Activated CD8-positive, alpha-beta T cell treated with anti-CD3 and anti-CD28 coated beads for 36 hours (primary cell): ENCODE measurements around the gene RFNG. TPM values are rescaled to one million over a fixed set of nuclear protein-coding genes. Genes with fewer than 3 reads are reported as not detected.

Experiments
- ATAC-seq: fragments of 200-7000 bp; cut with Tn5 transposase; one replicate; pipeline ENCODE4 v1.10.0; 2021; ENCODE audit warnings: mild to moderate bottlenecking, moderate library complexity
- CTCF ChIA-PET: fragments of 350-600 bp; sonication (Branson Sonifier 250); formaldehyde crosslinking; loops from one replicate; lab custom pipeline; 2021; ENCODE audit warnings: antibody characterized with exemption; lab: Charles Lee
- POLR2A ChIA-PET: fragments of 350-600 bp; sonication (Branson Sonifier 250); formaldehyde crosslinking; loops from one replicate; lab custom pipeline; 2021; ENCODE audit warnings: antibody characterized with exemption; lab: Charles Lee
- DNase-seq: peaks from one replicate; pipeline ENCODE4 v3.0.0-alpha.2; 2020
- H3K27ac Mint-ChIP-seq: one replicate; pipeline ENCODE4 v1.8.0; 2021; ENCODE audit warnings: mild to moderate bottlenecking, mixed read lengths
- H3K27me3 Mint-ChIP-seq: one replicate; pipeline ENCODE4 v1.8.0; 2021; ENCODE audit warnings: mixed read lengths
- H3K36me3 Mint-ChIP-seq: one replicate; pipeline ENCODE4 v1.8.0; 2021; ENCODE audit warnings: low read depth, mixed read lengths
- H3K4me1 Mint-ChIP-seq: one replicate; pipeline ENCODE4 v1.8.0; 2021; ENCODE audit warnings: low read depth, mixed read lengths
- H3K4me3 Mint-ChIP-seq: one replicate; pipeline ENCODE4 v1.8.0; 2021; ENCODE audit warnings: mild to moderate bottlenecking, moderate library complexity, mixed read lengths
- H3K9me3 Mint-ChIP-seq: one replicate; pipeline ENCODE4 v1.8.0; 2021; ENCODE audit warnings: mixed read lengths
- CTCF ChIP-seq: fragments of 200-600 bp; IDR thresholded peaks from one replicate; pipeline ENCODE4 v1.8.0; 2022; ENCODE audit warnings: antibody characterized with exemption, mild to moderate bottlenecking
- intact Hi-C: fragments of 100-400 bp; cut with micrococcal nuclease; formaldehyde crosslinking; loops from one replicate; pipeline ENCODE4 v1.10.0; 2022
- total RNA-seq, 2 experiments: library from RNA; stranded (reverse); gene quantifications; one replicate each; pipeline ENCODE4 v1.2.3, GENCODE V29; 2021

The RFNG gene
- total RNA-seq, 2 experiments from 2014 or later: 14.2 to 15.3 TPM

GRCh38 chr17:82098169-82098938, 46.7 kb upstream of the RFNG start, which contains the start of gene FASN:
Gene FASN, minus strand, starts transcription at chr17:82098236. Its CDS starts 1,791 bp downstream, at chr17:82096445.
- ATAC-seq: peak; percentile 83
- H3K36me3 Mint-ChIP-seq: peaks cover 24% of the 10 kb centered on the region
- H3K27me3 Mint-ChIP-seq: no peaks in the 10 kb centered on the region
- CTCF ChIA-PET: interaction anchor here (0.8 to 2.0 kb wide), 7 partner anchors 8 to 139 kb away, joined by 3 to 10 read pairs (median 4); no protein-coding TSS in a partner anchor
- intact Hi-C loops: no loop called here
- no peaks in the 10 kb centered on the region for H3K9me3 Mint-ChIP-seq
- DNase-seq: peak; percentile 96
- H3K4me3 Mint-ChIP-seq: peak within 1 kb of the TSS; percentile 80
- peaks cover 16% of the 10 kb centered on the region for H3K4me1 Mint-ChIP-seq
- no peak for TF ChIP-seq CTCF
- POLR2A ChIA-PET: interaction anchor here (0.8 to 4.3 kb wide), 9 partner anchors 9 to 171 kb away, joined by 3 to 16 read pairs (median 4); partner anchors contain the start of genes DUS1L and MAFG
- H3K27ac Mint-ChIP-seq: peak within 1 kb of the TSS; percentile 20

GRCh38 chr17:82097919-82098168, 46.2 kb upstream of the RFNG start:
- no peak for ATAC-seq
- POLR2A ChIA-PET: interaction anchor here (1.0 to 4.3 kb wide), 6 partner anchors 9 to 170 kb away, joined by 3 to 16 read pairs (median 8); partner anchors contain the start of genes DUS1L and MAFG
- H3K27ac Mint-ChIP-seq: no peak overlapping the region
- no peaks in the 10 kb centered on the region for H3K27me3 Mint-ChIP-seq
- no peaks in the 10 kb centered on the region for H3K9me3 Mint-ChIP-seq
- peak; percentile 26 for TF ChIP-seq CTCF
- H3K36me3 Mint-ChIP-seq: peaks cover 27% of the 10 kb centered on the region
- intact Hi-C loops: no loop called here
- DNase-seq: peak; percentile 32
- CTCF ChIA-PET: interaction anchor here (1.2 to 1.7 kb wide), 3 partner anchors 8 to 68 kb away, joined by 3 to 10 read pairs (median 4); no protein-coding TSS in a partner anchor
- H3K4me1 Mint-ChIP-seq: peaks cover 16% of the 10 kb centered on the region
- H3K4me3 Mint-ChIP-seq: peak overlapping the region; percentile 68

DNA sequence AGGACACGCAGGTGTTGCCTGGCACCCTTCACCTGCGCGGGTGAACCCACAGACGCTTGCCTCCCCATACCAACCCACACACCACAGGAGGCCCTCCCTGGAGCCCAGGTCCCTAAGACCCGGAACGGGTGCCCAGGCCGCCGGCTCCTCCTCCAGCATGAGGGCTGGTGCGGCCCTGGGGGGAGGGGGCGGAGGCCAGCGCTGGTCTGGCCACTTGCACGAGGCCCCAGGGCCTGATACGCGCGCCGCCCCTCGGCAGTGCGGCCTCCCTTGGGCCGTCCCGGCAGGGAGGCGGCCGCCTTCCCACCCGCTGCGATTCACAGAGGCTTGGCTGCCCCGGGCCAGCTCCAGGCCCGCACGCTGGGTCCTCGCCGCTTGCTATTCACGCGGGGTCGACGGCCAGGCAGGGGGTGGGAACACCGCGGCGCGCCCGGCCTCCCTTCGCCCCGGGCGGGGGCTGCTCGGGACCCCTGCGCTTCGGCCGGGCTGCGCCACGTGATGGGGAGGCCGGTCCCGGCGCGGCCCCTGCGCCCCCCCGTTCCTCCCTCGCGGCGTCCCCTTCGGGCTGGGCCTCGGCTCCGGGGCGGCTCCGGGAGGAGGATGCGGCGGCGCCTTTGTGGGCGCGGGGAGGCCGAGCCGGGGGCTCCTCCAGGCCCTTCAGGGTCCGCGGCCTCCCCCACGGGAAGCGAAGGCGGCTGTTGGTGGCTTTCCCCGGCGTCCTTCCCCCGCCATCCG, 45.7 kb upstream of the RFNG start:
- ATAC-seq (no peak), DNase-seq (peak; percentile 36)
- ChIA-PET CTCF (interaction anchor here (1.5 kb wide), 1 partner anchor 67 kb away, joined by 10 read pairs; no protein-coding TSS in a partner anchor), POLR2A (interaction anchor here (1.0 to 4.3 kb wide), 9 partner anchors 9 to 170 kb away, joined by 3 to 16 read pairs (median 5); partner anchors contain the start of genes DUS1L and MAFG)
- Mint-ChIP-seq H3K27me3 (no peaks in the 10 kb centered on the region), H3K36me3 (peaks cover 27% of the 10 kb centered on the region), H3K27ac (no peak overlapping the region), H3K4me1 (peaks cover 16% of the 10 kb centered on the region), H3K4me3 (peak overlapping the region; percentile 75), H3K9me3 (no peaks in the 10 kb centered on the region)
- intact Hi-C loops: no loop called here
- TF ChIP-seq CTCF: no peak

DNA sequence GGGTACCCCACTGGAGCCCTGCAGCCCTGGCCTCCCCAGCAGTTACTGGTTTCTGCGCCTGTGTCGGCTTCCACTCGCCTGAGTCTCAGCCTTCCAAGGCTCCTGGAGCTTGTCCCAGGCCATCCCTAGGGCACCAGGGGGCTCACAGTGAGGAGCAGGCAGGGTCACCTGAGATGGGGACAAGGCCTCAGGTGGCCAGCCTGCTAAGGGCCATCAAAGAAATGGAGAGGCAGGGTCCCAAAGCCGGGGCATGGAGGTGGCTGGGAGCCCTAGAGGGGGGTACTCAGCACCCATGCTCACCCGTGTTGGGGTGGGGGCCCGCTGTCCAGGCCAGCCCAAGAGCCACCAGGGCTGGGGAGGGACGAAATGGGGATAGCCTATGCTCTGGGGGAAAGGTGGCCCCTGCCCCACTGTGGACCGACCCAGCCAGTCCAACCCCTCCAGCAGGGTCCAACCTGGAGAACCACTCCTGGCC, 45.1 kb upstream of the RFNG start:
- POLR2A ChIA-PET: interaction anchor here (1.0 to 4.3 kb wide), 9 partner anchors 8 to 46 kb away, joined by 3 to 16 read pairs (median 5); partner anchors contain the start of gene DUS1L

More for the DNA sequence above, 45.1 kb upstream of the RFNG start:
- no peak for DNase-seq
- Mint-ChIP-seq H3K4me3 (peak overlapping the region; percentile 75), H3K27ac (no peak overlapping the region), H3K36me3 (peaks cover 29% of the 10 kb centered on the region), H3K4me1 (peaks cover 16% of the 10 kb centered on the region), H3K9me3 (no peaks in the 10 kb centered on the region), H3K27me3 (no peaks in the 10 kb centered on the region)
- CTCF ChIA-PET: no interaction called here
- intact Hi-C loops: no loop called here
- no peak for TF ChIP-seq CTCF
- ATAC-seq: no peak
